Measurements from ENCODE around the gene DHRS7B.

DHRS7B gene

DNA sequence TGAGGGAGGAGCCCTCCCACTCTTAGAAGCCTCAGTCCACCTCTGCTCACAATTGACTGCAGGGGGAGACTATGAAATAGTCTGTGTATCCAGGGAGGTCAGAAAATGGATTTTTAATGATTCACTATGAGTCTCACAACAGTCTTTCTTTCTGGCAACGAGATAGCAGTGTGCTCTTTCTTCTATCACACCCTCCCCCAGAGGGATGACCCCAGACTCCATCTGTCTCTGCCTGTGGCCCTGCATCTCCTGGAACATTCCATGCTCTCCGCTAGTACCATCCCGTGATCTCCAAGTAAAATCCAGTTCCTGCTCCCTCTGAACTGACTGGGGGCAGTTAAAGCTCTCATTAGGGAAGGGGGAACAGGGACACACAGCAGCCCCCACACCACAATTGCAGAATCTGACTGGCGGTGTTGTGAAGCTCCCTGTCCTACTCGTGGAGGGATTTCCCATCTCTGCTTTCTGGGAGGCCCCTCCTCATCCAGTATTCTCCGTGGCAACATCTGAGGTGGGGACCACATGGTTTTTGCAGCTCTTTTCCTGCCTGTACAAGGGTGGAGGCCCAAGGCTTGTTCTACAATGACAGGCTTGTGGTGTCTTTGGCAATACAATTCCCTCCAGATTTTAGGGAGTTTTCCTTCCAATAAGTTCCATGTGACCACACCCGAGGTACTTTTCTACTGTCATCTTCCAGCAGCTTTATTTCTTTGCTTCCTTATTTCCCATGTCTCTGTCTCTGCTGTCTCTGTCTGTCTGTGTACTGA lies 107.0 kb downstream of the DHRS7B start:
- DNase-seq (ENCODE audit: low read depth in 2 of 3, low spot score in 1 of 3), result no peak

DNA sequence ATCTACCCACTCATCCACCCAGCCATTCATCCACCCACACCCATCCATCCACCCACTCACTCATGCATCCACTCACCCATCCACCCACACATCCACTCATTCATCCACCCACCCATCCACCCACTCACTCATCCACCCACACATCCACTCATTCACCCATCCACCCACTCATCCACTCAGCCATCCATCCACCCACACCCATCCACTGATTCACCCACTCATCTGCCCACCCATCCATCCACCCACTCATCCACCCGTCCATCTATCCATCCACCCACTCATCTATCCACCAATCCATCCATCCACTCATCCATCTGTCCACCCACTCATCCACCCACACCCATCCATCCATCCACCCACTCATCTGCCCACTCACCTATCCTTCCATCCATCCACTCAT lies 109.2 kb downstream of the DHRS7B start:
- no peak for DNase-seq (ENCODE audit: low read depth in 2 of 3, low spot score in 1 of 3)

GRCh38 chr17:21239680-21240368 lies 113.1 kb downstream of the DHRS7B start:
- DNase-seq (ENCODE audit: low read depth in 2 of 3, low spot score in 1 of 3), result no peak

- DNase-seq (ENCODE audit: low read depth in 2 of 3, low spot score in 1 of 3), result no peak
Observed at GRCh38 chr17:21240369-21241055, 113.7 kb downstream of the DHRS7B start.

All from stimulated activated CD4-positive, alpha-beta T cell treated with anti-CD3 and anti-CD28 coated beads, Interleukin-12 subunit alpha, Interleukin-12 subunit beta, amount 100 ng/mL, for 48 hours (primary cell).